ENCODE data around the gene ZFYVE27. TPM values are rescaled to one million over a fixed set of nuclear protein-coding genes. Genes with fewer than 3 reads are reported as not detected.

Gene ZFYVE27
- total and polyA plus RNA-seq, 7 donors: 7.2 to 42.2 (median 11.0) TPM

- no peak overlapping the region for H3K4me3 ChIP-seq
- no peak for DNase-seq
- no peaks in the 10 kb centered on the region for H3K9me3 ChIP-seq
- no peak for TF ChIP-seq POLR2A (IDR thresholded peaks at IDR 0.05)
- TF ChIP-seq, protein P1, sequence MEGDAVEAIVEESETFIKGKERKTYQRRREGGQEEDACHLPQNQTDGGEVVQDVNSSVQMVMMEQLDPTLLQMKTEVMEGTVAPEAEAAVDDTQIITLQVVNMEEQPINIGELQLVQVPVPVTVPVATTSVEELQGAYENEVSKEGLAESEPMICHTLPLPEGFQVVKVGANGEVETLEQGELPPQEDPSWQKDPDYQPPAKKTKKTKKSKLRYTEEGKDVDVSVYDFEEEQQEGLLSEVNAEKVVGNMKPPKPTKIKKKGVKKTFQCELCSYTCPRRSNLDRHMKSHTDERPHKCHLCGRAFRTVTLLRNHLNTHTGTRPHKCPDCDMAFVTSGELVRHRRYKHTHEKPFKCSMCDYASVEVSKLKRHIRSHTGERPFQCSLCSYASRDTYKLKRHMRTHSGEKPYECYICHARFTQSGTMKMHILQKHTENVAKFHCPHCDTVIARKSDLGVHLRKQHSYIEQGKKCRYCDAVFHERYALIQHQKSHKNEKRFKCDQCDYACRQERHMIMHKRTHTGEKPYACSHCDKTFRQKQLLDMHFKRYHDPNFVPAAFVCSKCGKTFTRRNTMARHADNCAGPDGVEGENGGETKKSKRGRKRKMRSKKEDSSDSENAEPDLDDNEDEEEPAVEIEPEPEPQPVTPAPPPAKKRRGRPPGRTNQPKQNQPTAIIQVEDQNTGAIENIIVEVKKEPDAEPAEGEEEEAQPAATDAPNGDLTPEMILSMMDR (IDR thresholded peaks at IDR 0.05): no peak
- TF ChIP-seq POLR2AphosphoS5 (IDR thresholded peaks at IDR 0.05): no peak
- TF ChIP-seq EP300 (IDR thresholded peaks at IDR 0.05): no peak
- peaks cover 0 to 10% (median 3%) of the 10 kb centered on the region in 3 donors for H3K27me3 ChIP-seq
- intact Hi-C loops (cut with DNase I): no loop called here
- H3K4me1 ChIP-seq: peaks cover 0 to 5% (median 0%) of the 10 kb centered on the region in 4 donors
- no peak overlapping the region for H3K27ac ChIP-seq
- 49 to 65% methylated on average over 12 of the region's 12 CpGs for WGBS, 2 donors
- H3K36me3 ChIP-seq: no peaks in the 10 kb centered on the region
Observed at GRCh38 chr10:97805096-97805884, 68.4 kb downstream of the ZFYVE27 start.

DNA sequence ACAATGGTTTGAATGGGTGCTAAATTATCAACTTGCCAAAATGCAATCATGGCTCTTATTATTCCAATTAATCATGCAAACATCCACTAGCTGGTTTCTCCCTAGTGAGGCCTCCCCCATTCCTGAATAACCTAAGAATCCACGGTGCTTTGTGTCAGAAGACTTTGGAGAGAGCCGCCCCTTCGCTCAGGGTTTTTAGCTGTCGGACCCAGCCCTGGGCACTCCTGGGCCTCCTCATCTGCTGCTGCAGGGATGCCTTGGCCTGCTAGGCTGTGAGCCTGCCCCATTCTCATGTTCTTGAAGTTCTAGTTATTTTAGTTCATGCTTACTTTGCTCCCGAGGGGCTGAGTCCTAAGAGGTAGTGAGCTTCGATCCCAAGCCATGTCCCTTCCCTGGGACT, 69.0 kb downstream of the ZFYVE27 start:
- H3K36me3 ChIP-seq: no peaks in the 10 kb centered on the region
- peaks cover 0 to 6% (median 3%) of the 10 kb centered on the region in 3 donors for H3K27me3 ChIP-seq
- intact Hi-C loops (cut with DNase I): no loop called here
- H3K4me1 ChIP-seq: peaks cover 0 to 5% (median 0%) of the 10 kb centered on the region in 4 donors
- no peak overlapping the region for H3K4me3 ChIP-seq
- no peak overlapping the region for H3K27ac ChIP-seq
- TF ChIP-seq POLR2A (IDR thresholded peaks at IDR 0.05) (no peak), POLR2AphosphoS5 (IDR thresholded peaks at IDR 0.05) (no peak), EP300 (IDR thresholded peaks at IDR 0.05) (no peak)
- TF ChIP-seq, protein P1 (IDR thresholded peaks at IDR 0.05): no peak
- 82 to 88% methylated on average over 6 of the region's 6 CpGs for WGBS, 2 donors
- no peaks in the 10 kb centered on the region for H3K9me3 ChIP-seq
- no peak for DNase-seq

DNA sequence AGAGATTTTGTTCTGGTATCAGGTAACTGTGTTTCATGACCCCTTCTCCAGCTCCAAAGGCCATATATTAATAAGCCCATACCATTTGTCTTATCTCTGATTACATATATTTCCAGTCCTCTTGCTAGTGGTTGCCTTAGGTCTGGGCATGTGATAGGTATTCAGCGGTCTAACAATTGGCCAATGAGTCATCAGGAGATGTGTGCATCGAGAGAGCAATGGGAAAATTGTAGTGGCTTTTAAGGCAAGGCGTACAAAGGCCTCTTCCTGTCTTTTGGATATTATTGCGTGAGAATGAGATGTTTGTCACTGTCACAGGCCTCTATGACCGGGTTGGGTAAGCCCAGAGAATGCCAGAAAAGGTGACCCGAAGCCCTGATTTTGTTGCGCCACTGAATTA, 73.5 kb downstream of the ZFYVE27 start:
- no peak for TF ChIP-seq POLR2A (IDR thresholded peaks at IDR 0.05)
- TF ChIP-seq EP300 (IDR thresholded peaks at IDR 0.05): no peak
- no peak for TF ChIP-seq POLR2AphosphoS5 (IDR thresholded peaks at IDR 0.05)
- TF ChIP-seq, protein P1 (IDR thresholded peaks at IDR 0.05): no peak
- H3K4me1 ChIP-seq: peaks cover 0 to 5% (median 0%) of the 10 kb centered on the region in 4 donors
- intact Hi-C loops (cut with DNase I): no loop called here
- H3K27ac ChIP-seq: no peak overlapping the region
- no peaks in the 10 kb centered on the region for H3K9me3 ChIP-seq
- H3K36me3 ChIP-seq: no peaks in the 10 kb centered on the region
- WGBS, 2 donors: 79 to 85% methylated on average over 7 of the region's 7 CpGs
- no peak overlapping the region for H3K4me3 ChIP-seq
- no peaks in the 10 kb centered on the region for H3K27me3 ChIP-seq
- DNase-seq: no peak

Other genes starting within 250 kb of the ZFYVE27 start
- 10 to 100 TPM; 37.9 to 79.8 (median 57.9) TPM for gene MMS19, start 238.7 kb upstream of the ZFYVE27 start, total RNA-seq
- gene MMS19, start 238.7 kb upstream of the ZFYVE27 start, polyA plus RNA-seq: 10 to 100 TPM; 29.4 to 48.9 (median 34.2) TPM
- gene UBTD1, start 238.2 kb upstream of the ZFYVE27 start, total RNA-seq: 1 to 10 TPM; 4.3 to 7.9 (median 7.4) TPM
- 1 to 10 TPM; 2.3 to 5.9 (median 5.4) TPM for gene UBTD1, start 238.2 kb upstream of the ZFYVE27 start, polyA plus RNA-seq
- gene ANKRD2, start 164.3 kb upstream of the ZFYVE27 start, total RNA-seq: under 1 TPM in 1 of 4 donors, not detected in 3; 0.49 TPM
- 1 to 10 TPM in 1 of 3 donors, under 1 TPM in 1, not detected in 1; 0.31 to 1.2 TPM for gene ANKRD2, start 164.3 kb upstream of the ZFYVE27 start, polyA plus RNA-seq
- under 1 TPM in 1 of 4 donors, not detected in 3; 0.71 TPM for gene HOGA1, start 152.7 kb upstream of the ZFYVE27 start, total RNA-seq
- gene HOGA1, start 152.7 kb upstream of the ZFYVE27 start, polyA plus RNA-seq: 1 to 10 TPM in 1 of 3 donors, under 1 TPM in 1, not detected in 1; 0.26 to 1.2 TPM
- not detected for gene C10orf62, start 147.4 kb upstream of the ZFYVE27 start, total RNA-seq
- not detected for gene C10orf62, start 147.4 kb upstream of the ZFYVE27 start, polyA plus RNA-seq
- 10 to 100 TPM in 1 of 4 donors, 1 to 10 TPM in 2, under 1 TPM in 1; 0.83 to 23.4 (median 5.4) TPM for gene MORN4, start 103.6 kb upstream of the ZFYVE27 start, total RNA-seq
- 1 to 10 TPM; 1.2 to 2.5 (median 2.5) TPM for gene MORN4, start 103.6 kb upstream of the ZFYVE27 start, polyA plus RNA-seq
- 10 to 100 TPM; 13.3 to 19.3 (median 13.9) TPM for gene PI4K2A, start 96.5 kb upstream of the ZFYVE27 start, total RNA-seq
- 1 to 10 TPM; 8.1 to 9.0 (median 8.9) TPM for gene PI4K2A, start 96.5 kb upstream of the ZFYVE27 start, polyA plus RNA-seq
- 10 to 100 TPM; 10.5 to 16.1 (median 12.2) TPM for gene AVPI1, start 49.9 kb upstream of the ZFYVE27 start, total RNA-seq
- 10 to 100 TPM; 22.6 to 58.3 (median 31.8) TPM for gene AVPI1, start 49.9 kb upstream of the ZFYVE27 start, polyA plus RNA-seq
- 10 to 100 TPM; 17.3 to 40.7 (median 22.0) TPM for gene MARVELD1, start 23.4 kb upstream of the ZFYVE27 start, total RNA-seq
- 10 to 100 TPM; 16.2 to 22.2 (median 16.7) TPM for gene MARVELD1, start 23.4 kb upstream of the ZFYVE27 start, polyA plus RNA-seq
- gene SFRP5, start 34.9 kb downstream of the ZFYVE27 start, total RNA-seq: 10 to 100 TPM in 3 of 4 donors, 1 to 10 TPM in 1; 9.9 to 24.6 (median 21.4) TPM
- gene SFRP5, start 34.9 kb downstream of the ZFYVE27 start, polyA plus RNA-seq: 1 to 10 TPM in 1 of 3 donors, under 1 TPM in 2; 0.46 to 5.0 (median 0.60) TPM
- under 1 TPM; 0.16 to 0.71 (median 0.41) TPM for gene GOLGA7B, start 112.7 kb downstream of the ZFYVE27 start, total RNA-seq
- 1 to 10 TPM; 1.0 to 1.4 (median 1.2) TPM for gene GOLGA7B, start 112.7 kb downstream of the ZFYVE27 start, polyA plus RNA-seq

Measured in sigmoid colon (tissue), 7 donors.